Heart right ventricle (tissue), 16 donors: Measurements from ENCODE around the gene ARID5B. TPM values are rescaled to one million over a fixed set of nuclear protein-coding genes. Genes with fewer than 3 reads are reported as not detected.

ENCODE experiments used
- ATAC-seq, 8 donors: fragments of 200-7000 bp; cut with Tn5 transposase; one replicate each; pipeline ENCODE4 v1.9.1; 2020; ENCODE audit warnings: mild to moderate bottlenecking in 8 of 8, moderate library complexity in 8 of 8, moderate number of reproducible peaks in 1 of 8
- DNase-seq, 2 donors: peaks; one replicate each; pipeline ENCODE4 v3.0.0-alpha.2; 2020
- H3K27ac ChIP-seq, 10 donors: fragments of 200-600 bp; sonication (generic) in 2 of 10; one replicate each; pipeline versions ENCODE4 v1.5.0 to v1.8.0; 2020 to 2022; ENCODE audit warnings: mild to moderate bottlenecking in 3 of 10
- H3K27me3 ChIP-seq, 7 donors: fragments of 200-600 bp; one replicate each; pipeline ENCODE4 v1.8.0; 2021 to 2022; ENCODE audit warnings: mild to moderate bottlenecking in 2 of 7
- H3K36me3 ChIP-seq, 9 donors: fragments of 200-600 bp; sonication (generic) in 1 of 9; one replicate each; pipeline versions ENCODE4 v1.5.0 to v1.8.0; 2020 to 2022; ENCODE audit warnings: mild to moderate bottlenecking in 2 of 9
- H3K4me1 ChIP-seq, 9 donors: fragments of 200-600 bp; sonication (generic) in 1 of 9; one replicate each; pipeline versions ENCODE4 v1.5.0 to v1.8.0; 2020 to 2022; ENCODE audit warnings: mild to moderate bottlenecking in 4 of 9
- H3K4me3 ChIP-seq, 10 donors: fragments of 200-600 bp; sonication (generic) in 2 of 10; one replicate each; pipeline versions ENCODE4 v1.5.0 to v1.8.0; 2020 to 2022; ENCODE audit warnings: mild to moderate bottlenecking in 7 of 10, moderate library complexity in 2 of 10
- H3K9me3 ChIP-seq, 11 donors: fragments of 200-600 bp in 10 of 11; sonication (generic) in 2 of 11; one replicate each; pipeline versions ENCODE4 v1.5.0 to v1.8.0; 2013 to 2022; ENCODE audit warnings: mild to moderate bottlenecking in 2 of 11, control low read depth in 1 of 11, moderate library complexity in 1 of 11
- WGBS, 2 donors: extraction: QIAGEN DNeasy Blood & Tissue Kit; methylation state at CpG; one replicate each; pipeline ENCODE4 v1.1.7; 2013; ENCODE audit warnings: inconsistent platforms in 1 of 2; 5-methylcytosine and 5-hydroxymethylcytosine counted together
- intact Hi-C, 10 donors: fragments of 100-400 bp; cut with DNase I; formaldehyde crosslinking; loops; one replicate each; pipeline versions ENCODE4 v1.11.1 to v1.14.2; 2022
- polyA plus RNA-seq, 2 donors: library from polyadenylated mRNA; stranded (reverse); fragments of 200-250 nt; gene quantifications; one replicate each; pipeline ENCODE4 v1.2.3, GENCODE V29; 2013
- total RNA-seq, 10 donors: library from RNA; stranded (reverse); fragmentation: NEBNext Ultra II Directional in 3 of 10; extraction: Animal tissue kit (Norgen Biotek cat#: 25700) in 3 of 10; gene quantifications; one replicate each; pipeline versions ENCODE4 v1.2.1 to v1.2.4, GENCODE V29; 2021 to 2023
- TF ChIP-seq, protein P1 (sequence below), 9 donors: fragments of 200-600 bp; sonication (generic) in 2 of 9; IDR thresholded peaks; one replicate each; pipeline versions ENCODE4 v1.5.0 to v1.8.0; 2021 to 2022; ENCODE audit warnings: antibody characterized with exemption in 9 of 9, mild to moderate bottlenecking in 5 of 9, moderate library complexity in 1 of 9
- donor health status: Arrhythmogenic right ventricular cardiomyopathy.
- donor health status: ischemic (EF 13 %, LVEDD 7.1; RV severe dilation, severe dysfunction).
- donor health status: healthy with polysubstance abuse.
- donor health status: DM: no; HTN: yes; CAD: no.
- donor health status: DM: no; HTN: no; CAD: no.
- donor health status: ischemic (EF 25% LVEDD 6.9; RV normal size, moderate dysfunction).
- donor health status: ischemic (EF 25% LVEDD 5.7; RV mildly dilated, moderate dysfunction).
- donor health status: healthy.
- donor health status: DM: yes; HTN: yes; CAD: no.
- donor health status: Ischemic cardiomyopathy.
- donor health status: ischemic (EF 35%, LVEDD 5.7; RV mildly dilated, moderate dysfunction).
- donor health status: nonischemic (EF 11% LVEDD 7.7; RV severe dilation, severe dysfunction).
- donor health status: DM: yes; HTN: yes; CAD: no.
- donor health status: PGD.
- donor health status: ischemic (EF 29% LVEDD 5.4; RV normal size, mild dysfunction).
- donor health status: nonischemic (EF 23%, LVEDD 6.1; RV moderate dilation, normal function).

ARID5B gene
- total and polyA plus RNA-seq, 12 donors: 5.3 to 108 (median 25.5) TPM

DNA sequence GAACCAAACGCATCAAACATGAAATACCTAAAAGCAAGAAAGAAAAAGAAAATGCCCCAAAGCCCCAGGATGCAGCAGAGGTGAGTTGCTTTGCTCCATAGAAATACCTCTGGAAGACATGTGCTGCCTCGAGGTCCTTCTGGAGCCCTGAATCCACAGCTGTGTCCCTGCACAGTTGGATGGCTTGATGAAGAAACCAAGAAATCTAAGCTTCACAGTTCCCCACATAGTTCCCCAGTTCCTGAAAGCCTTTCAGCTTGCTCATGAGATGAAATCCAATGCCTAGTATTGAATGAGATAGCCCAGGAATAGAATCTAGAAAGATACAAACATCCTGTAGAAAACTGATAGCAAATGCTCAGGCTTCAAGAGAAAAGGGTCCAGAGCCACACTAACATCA lies 184.3 kb downstream of the ARID5B start:
- Histone ChIP-seq H3K4me3 (no peak overlapping the region), H3K27ac (peak overlapping the region in 4 of 10 donors; percentile 86 to 92 (median 88)), H3K4me1 (peaks cover 16 to 48% (median 44%) of the 10 kb centered on the region in 9 donors), H3K9me3 (no peaks in the 10 kb centered on the region), H3K27me3 (no peaks in the 10 kb centered on the region), H3K36me3 (peaks cover 0 to 59% (median 27%) of the 10 kb centered on the region in 9 donors)
- no peak for DNase-seq
- intact Hi-C loops: no loop called here
- no peak for ATAC-seq
- TF ChIP-seq, protein P1, sequence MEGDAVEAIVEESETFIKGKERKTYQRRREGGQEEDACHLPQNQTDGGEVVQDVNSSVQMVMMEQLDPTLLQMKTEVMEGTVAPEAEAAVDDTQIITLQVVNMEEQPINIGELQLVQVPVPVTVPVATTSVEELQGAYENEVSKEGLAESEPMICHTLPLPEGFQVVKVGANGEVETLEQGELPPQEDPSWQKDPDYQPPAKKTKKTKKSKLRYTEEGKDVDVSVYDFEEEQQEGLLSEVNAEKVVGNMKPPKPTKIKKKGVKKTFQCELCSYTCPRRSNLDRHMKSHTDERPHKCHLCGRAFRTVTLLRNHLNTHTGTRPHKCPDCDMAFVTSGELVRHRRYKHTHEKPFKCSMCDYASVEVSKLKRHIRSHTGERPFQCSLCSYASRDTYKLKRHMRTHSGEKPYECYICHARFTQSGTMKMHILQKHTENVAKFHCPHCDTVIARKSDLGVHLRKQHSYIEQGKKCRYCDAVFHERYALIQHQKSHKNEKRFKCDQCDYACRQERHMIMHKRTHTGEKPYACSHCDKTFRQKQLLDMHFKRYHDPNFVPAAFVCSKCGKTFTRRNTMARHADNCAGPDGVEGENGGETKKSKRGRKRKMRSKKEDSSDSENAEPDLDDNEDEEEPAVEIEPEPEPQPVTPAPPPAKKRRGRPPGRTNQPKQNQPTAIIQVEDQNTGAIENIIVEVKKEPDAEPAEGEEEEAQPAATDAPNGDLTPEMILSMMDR (IDR thresholded peaks at IDR 0.05): no peak
- WGBS, 2 donors: 96% methylated on average over 2 of the region's 2 CpGs

DNA sequence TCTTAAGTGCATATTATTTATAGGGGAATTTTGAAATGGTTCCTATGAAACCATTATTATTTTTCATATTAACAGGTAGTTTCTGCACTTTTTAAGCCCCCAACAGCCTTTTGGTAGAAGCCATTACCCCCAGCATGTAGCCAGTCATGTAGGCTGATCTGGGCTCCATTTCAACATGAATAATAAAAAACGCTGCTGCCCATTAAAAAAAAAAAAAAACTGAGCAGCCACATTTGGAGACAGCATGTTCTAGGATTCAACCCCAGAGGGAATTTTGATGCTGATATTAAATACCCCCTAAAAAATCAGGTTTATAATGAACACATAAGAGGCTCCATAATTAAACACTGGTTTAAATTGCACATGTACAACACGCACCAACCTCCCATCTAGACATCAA lies 185.8 kb downstream of the ARID5B start:
- TF ChIP-seq, protein P1 (IDR thresholded peaks at IDR 0.05): no peak
- intact Hi-C loops: no loop called here
- H3K36me3 ChIP-seq: peaks cover under 1 to 74% (median 42%) of the 10 kb centered on the region in 9 donors
- H3K27me3 ChIP-seq: no peaks in the 10 kb centered on the region
- H3K27ac ChIP-seq: no peak overlapping the region
- ATAC-seq (no peak), DNase-seq (no peak)
- no peak overlapping the region for H3K4me3 ChIP-seq
- peaks cover 3 to 33% (median 29%) of the 10 kb centered on the region in 9 donors for H3K4me1 ChIP-seq
- 71 to 76% methylated on average over 2 of the region's 2 CpGs for WGBS, 2 donors
- no peaks in the 10 kb centered on the region for H3K9me3 ChIP-seq

DNA sequence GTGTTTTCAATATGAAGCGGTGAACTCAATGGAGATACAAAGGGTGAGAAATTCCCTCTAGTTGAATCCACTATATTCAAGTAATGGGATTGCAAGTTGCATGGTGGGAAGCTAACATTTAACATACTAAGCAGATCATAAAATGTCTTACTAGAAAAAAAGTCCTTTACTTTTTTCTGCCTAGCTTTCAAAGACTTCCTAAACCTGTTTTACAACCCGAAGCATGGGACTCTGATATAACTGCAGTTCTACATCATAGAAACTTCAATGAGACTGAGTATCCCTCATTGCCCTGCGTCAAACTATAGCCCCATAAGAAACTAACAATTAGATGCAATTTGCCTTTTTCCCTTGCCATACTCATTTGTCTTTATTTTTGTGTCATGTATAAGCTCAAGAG lies 187.3 kb downstream of the ARID5B start:
- no peak for DNase-seq
- peaks cover 0 to 25% (median 20%) of the 10 kb centered on the region in 9 donors for H3K4me1 ChIP-seq
- intact Hi-C loops: no loop called here
- H3K27me3 ChIP-seq: no peaks in the 10 kb centered on the region
- ATAC-seq: no peak
- TF ChIP-seq, protein P1 (IDR thresholded peaks at IDR 0.05): no peak
- H3K9me3 ChIP-seq: no peaks in the 10 kb centered on the region
- H3K4me3 ChIP-seq: no peak overlapping the region
- peaks cover 5 to 88% (median 51%) of the 10 kb centered on the region in 9 donors for H3K36me3 ChIP-seq
- whole genome bisulfite sequencing, 2 donors: 95 to 97% methylated on average over 3 of the region's 3 CpGs
- peak overlapping the region in 1 of 10 donors; percentile 30 for H3K27ac ChIP-seq

DNA sequence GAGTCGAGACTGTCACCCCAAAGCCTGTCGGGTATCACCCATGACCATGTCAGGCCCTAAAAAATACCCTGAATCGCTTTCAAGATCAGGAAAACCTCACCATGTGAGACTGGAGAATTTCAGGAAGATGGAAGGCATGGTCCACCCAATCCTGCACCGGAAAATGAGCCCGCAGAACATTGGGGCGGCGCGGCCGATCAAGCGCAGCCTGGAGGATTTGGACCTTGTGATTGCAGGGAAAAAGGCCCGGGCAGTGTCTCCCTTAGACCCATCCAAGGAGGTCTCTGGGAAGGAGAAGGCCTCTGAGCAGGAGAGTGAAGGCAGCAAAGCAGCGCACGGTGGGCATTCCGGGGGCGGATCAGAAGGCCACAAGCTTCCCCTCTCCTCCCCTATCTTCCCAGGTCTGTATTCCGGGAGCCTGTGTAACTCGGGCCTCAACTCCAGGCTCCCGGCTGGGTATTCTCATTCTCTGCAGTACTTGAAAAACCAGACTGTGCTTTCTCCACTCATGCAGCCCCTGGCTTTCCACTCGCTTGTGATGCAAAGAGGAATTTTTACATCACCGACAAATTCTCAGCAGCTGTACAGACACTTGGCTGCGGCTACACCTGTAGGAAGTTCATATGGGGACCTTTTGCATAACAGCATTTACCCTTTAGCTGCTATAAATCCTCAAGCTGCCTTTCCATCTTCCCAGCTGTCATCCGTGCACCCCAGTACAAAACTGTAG lies 191.0 kb downstream of the ARID5B start:
- peaks cover 0 to 43% (median 34%) of the 10 kb centered on the region in 9 donors for H3K4me1 ChIP-seq
- intact Hi-C loops: loop anchor here in 1 of 10 donors (10.0 kb wide), 1 partner anchor 48 kb away; no protein-coding TSS in a partner anchor
- peaks cover 2 to 76% (median 37%) of the 10 kb centered on the region in 9 donors for H3K36me3 ChIP-seq
- ATAC-seq (peak in 2 of 8 donors; percentile 9 to 23), DNase-seq (no peak)
- WGBS, 2 donors: 94 to 95% methylated on average over 22 of the region's 22 CpGs
- TF ChIP-seq, protein P1 (IDR thresholded peaks at IDR 0.05): no peak
- no peak overlapping the region for H3K4me3 ChIP-seq
- peak overlapping the region in 3 of 10 donors; percentile 25 to 71 (median 55) for H3K27ac ChIP-seq
- H3K27me3 ChIP-seq: no peaks in the 10 kb centered on the region
- H3K9me3 ChIP-seq: no peaks in the 10 kb centered on the region
